HG03196 (cell line): Measurements from ENCODE around the gene STOX2.
"Not testable (repeated sequence)": the region's sequence is repeated elsewhere in the genome, so short reads cannot be mapped to it uniquely, and the experiment has no call there.

ENCODE experiments used
- ATAC-seq: cut with Tn5 transposase; IDR thresholded peaks from one replicate; pipeline ENCODE4 v1.9.1; 2021; ENCODE audit not compliant: unreplicated experiment

STOX2 gene

DNA sequence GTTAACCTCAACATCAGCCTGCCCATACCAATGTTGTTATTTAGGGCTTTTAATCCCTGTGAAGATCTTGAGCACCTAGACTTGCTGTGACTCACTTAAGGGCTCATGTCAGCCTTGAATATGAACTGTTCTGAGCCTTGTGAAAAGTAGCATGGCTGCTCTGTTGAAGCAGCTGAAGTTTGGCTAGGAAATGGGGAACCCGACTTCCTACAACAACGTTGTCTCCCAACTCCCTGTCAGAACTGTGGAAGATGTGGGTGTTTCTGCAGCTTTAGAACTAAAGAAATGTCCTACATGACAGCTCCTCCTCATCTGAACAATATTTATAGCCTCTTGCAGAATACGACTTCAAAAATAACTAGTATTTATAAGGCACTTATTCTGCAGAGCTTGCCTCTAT, 27.5 kb downstream of the STOX2 start:
- no peak for ATAC-seq

DNA sequence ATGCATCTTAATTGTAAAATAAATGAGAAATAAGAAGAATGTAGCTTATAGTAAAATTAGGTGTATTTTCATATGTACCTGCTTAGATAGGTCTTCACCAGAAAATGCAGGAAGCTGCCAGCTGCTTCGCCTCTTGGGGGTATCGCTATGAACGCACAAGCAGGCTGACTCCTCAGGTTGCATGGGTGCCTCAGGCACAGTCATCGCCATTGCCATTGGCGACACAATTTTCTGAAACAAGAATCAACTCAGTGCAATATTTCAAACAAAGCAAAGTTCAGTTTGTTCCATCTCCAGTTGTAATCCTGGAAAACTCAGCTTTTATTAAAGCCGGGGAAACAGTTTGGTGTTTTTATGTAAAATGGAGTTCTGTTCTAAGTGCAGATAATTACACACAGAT, 29.7 kb downstream of the STOX2 start:
- no peak for ATAC-seq

DNA sequence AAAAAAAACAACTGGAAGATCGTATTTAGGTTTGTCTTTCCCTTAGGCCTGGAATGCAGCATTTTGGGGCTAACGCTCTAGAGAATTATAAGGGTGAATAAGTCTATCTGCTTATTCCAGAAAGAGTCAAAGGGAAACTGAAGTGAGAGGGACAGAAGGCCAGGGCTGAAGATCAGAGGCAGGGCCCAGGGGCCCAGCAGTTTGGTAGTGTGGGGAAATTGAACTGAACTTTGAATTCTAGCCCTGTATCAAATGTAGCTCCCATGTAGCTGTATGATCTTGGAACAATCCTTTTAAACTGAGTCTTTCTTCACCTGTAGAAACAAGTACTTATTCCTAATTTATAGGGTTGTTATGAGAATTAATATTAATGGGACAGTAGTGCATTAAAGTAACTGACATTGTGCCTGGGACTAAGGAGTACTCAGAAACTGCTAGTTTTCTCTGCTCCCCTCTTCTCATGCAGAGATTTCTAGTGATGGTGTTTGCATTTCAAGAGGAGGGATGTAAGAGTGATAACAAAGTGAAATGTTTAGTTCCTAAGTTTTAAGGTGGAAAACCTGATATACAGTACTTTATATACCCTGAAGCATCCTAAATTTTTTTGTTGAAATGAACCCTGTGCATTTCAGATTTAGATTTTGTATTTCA, 30.4 kb downstream of the STOX2 start:
- ATAC-seq: no peak

DNA sequence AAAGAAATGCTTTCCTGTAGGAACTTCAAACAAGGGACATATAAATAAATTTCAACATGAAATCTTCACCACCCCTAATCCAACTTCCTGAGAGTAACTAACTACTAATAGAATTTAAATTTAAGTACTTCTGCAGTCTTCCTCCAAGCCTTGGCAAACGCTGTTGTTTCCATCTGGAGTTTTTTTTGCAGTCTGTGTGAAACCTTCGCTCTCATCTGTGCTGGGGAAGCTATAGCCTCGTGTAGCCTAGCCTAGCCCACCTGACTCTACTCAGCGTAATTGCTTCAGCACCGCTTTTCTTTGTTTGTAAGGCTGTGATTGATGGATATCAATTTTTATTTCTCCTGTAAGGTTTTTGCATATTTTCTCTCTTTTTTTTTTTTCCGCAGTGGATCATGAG, 30.9 kb downstream of the STOX2 start:
- no peak for ATAC-seq

DNA sequence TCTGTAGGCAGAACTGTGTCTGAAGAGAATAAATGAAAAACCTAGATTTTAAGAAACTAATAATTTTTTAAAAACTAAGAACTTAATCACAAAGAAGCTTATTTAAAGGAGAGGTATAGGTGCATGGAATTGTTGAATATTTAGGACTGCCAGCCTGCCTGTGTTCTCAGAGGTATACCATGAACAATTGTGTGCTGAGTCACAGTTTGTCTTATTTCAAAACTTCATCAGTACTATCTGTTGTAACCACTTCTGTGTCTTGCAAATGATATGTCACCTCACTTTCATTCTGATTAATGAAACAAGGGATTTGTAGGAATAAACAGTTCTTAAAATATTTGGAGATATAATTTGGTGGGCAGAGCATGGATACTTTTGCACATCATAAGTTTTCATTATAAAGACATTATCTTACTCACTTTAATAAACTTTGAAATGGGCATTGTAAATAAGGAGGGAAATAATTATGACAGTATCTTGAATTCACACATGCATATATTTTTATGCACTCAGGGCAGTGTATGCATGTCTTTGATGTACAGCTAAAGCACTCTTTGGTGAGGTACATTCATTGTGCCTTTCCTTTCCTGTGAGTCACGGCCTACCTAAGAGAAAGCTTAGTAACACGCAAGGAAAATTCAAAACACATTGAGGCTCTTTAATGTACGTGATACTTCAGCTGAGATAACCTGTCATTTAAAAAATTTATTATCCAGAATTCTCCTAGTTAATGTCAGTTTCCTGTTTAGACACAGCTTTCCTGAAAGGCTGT, 31.7 kb downstream of the STOX2 start:
- no peak for ATAC-seq

DNA sequence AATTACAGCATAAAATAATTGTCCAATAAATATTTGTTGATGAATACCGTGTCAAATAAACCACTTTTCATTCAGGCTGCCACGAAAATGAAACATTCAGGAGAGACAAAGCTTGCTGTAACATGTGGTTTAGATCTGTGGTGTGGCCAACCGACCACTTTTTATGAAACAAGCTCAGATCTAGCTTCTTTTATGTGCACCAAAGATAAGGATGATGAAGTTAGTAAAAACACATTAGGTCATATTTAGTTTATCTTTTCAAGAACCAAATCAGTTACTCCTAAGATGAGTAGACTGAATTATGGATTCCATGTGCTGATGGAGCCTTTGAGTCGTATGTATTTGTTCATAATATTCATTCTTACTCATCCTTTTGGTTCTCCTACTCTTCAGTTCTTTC, 35.8 kb downstream of the STOX2 start:
- no peak for ATAC-seq

DNA sequence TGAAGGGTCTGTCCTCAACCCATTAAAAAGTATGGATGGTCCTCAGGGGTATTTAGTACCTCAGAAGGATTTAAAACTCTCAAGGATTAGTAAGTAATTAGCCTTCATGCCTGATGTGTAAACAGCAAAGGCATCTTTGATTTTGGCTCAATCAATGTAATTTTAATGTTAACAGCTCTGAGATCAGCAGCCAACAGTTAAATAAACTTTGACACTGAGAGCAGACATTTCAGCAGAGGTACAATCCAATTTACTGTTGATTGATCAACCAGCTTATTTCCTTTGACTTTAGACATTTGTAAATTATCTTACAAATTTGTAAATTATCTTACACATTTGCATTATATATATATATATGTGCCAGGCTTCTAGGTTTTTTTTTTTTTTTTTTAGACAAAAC, 36.9 kb downstream of the STOX2 start:
- ATAC-seq: no peak

DNA sequence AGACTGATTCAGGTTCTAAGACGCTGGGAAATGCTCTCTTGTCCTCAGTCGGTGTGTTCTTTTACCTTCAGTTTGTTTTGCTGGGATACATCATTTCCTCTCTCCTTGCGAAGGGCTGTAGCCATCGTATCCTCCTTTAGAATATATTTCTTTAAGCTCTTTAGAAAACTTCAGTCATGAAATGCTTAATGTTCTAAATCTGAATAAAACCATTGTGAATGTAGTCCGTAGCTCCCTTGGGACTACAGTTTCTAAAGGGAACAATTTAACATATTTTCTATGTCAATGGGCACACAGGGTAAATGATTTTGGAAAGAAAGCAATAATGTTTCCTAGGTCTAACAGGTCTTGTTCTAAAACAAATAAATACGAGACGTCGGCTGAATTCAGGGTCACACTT, 40.6 kb downstream of the STOX2 start:
- ATAC-seq: no peak

DNA sequence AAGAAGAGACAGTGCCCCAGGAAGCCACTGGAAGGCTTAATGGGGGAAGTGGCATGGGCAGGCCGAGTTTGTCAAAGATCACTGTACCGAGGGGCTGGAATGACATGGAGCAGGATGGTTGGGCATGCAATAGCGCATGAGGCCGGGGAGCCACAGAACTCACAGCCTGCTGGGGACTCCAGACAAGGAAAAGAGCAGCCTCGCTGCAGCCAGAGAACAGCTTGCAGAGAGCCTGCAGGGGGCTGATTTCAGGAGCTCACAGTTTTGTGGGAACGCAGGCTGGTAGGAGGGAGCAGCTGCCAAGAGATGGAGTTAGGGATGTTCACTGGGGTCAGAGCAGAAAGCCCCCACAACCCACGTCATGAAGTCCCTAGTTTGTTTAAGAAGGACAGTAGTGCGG, 45.4 kb downstream of the STOX2 start:
- ATAC-seq: no peak

DNA sequence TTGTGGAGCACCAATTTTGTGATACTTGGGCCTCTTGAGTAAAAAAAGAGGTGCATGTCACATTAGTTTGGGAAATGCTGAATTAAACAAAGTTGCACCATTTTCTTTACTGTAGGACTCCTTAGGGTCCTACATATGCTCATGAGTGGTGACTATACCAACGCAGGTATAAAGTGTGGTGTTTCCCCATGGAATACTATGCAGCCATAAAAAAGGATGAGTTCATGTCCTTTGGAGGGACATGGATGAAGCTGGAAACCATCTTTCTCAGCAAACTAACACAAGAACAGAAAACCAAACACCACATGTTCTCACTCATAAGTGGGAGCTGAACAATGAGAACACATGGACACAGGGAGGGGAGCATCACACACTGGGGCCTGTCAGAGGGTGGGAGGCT, 47.5 kb downstream of the STOX2 start:
- ATAC-seq: not testable (repeated sequence)

DNA sequence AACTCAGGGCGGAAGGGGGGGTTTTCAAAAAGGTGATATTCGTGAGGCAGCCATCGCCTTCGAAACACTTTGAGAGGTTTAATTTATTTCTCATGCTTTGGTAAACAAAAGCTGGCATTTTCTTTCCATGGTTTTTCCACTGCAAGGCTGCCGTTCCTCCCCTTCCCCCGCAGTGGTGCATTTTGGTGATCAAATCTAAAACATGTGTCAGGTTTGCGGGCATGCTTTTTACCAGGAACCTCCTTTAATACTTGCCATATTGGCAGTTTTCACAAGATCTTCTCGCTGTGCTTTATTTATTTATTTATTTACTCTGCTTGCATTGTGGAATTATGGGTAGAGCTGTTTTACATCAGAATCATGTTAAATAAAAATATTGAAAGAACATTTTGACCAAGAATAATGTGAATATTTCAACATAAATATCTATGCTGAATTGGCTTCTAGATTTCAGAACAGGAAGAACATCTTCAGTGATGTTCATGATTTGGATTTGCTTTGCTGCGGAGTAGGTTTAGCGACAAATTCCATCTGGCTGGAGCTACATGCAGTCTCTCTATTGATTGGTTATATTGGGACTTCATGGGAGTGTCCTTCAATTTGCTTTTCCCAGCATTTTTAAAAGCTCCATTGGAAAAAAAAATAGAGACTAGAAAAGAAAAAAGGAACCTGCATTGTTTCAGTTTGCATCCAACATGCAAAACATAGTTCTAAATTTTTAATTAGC, 54.4 kb downstream of the STOX2 start:
- ATAC-seq: no peak

DNA sequence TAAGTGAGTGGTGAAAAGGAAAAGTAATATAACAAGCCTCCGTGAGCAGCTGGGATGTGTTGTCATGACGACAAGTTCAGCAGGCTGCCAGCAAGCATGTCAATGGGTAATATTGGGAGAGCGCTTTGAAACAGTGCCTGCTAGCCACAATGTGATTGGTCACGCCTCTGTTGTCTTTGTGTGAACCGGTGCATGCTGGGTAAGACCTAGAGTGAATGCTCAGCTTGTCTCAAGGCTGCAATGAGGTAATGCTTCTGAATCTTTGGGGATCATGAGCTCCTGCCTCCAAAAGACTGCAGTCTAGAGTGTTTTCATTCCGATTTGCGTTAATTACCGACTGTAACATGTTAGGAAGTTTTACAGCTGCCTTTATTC, 54.9 kb downstream of the STOX2 start:
- no peak for ATAC-seq

DNA sequence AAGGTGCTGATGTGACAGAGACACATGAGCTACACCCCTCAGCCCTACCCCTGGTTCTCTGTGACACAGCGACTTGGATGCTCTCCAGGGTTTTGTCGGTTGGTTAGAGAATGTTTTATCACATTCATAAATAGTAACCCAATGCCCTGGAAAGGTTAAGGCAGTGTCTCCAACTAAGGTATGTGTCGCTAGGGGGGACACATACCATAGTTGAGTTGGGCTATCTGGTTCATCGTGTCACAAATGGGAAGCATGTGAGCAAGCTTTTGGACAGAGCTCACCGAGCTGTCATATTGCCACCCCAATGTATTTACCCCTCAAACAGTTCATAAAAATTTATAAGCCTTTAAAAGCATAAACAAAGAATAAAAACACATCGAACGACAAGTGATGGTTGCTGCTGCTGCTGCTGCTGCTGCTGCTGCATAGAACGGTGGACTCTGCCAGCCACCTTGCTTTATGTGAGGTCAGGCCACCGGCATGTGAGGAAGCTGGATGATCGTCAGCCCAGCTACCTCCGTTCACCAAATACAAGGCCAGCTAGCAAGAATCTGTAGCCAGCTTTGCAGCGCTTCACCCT, 55.9 kb downstream of the STOX2 start:
- ATAC-seq: no peak

DNA sequence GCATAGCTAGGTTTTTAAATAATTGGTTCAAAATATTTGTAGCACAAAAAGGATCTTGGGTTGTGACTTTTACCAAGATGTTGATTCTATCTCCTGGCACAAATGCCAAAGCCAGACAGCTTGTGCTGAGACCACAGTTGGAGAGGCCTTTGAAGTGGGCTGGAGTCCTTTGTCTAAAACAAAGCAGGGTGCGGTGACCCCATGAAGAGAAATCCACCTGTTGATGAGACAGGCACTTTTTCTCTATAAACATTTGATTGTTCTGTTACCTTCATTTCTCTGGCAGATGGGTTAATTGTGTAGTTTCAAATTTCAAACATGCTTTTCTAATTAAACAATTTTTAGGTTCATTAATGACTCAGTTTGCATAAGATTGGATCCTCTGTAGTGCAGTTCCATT, 56.7 kb downstream of the STOX2 start:
- no peak for ATAC-seq

DNA sequence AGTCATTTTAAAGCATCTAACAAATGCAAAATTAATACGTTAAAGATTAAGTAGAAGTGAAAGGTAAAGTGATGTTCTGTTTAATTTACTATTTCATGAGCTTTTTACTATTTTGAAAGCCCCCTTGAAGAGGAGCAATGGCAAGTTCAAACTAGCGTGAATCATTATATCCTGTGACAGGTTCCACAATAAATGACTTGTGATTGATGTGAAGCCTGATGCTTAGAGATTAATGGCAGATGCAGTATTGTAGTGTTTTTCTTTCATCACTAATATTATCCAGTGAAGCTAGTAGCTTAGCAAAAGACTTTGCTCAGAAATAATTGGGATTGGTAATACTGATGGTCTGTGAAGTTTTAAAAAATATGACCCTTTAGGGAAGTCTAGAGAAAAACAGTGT, 57.3 kb downstream of the STOX2 start:
- ATAC-seq: no peak

DNA sequence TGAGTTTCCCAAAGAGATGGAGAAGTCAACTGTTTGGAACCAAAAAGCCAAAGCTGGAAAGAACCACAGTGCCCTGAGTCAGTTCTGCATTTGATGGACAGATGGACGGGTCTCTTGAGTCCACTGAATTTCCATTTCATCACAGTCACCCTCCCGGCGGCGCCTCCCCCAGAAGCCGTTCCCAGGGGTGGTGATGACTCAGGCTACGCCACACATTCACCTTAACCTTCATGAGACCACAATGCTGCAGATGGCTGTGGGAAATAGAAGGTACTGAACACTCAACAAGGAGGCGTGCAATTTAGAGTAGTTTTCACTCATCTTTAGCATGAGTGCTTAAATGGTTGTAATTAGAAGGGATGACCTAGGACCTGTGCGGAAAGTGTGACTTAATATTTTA, 61.3 kb downstream of the STOX2 start:
- no peak for ATAC-seq

DNA sequence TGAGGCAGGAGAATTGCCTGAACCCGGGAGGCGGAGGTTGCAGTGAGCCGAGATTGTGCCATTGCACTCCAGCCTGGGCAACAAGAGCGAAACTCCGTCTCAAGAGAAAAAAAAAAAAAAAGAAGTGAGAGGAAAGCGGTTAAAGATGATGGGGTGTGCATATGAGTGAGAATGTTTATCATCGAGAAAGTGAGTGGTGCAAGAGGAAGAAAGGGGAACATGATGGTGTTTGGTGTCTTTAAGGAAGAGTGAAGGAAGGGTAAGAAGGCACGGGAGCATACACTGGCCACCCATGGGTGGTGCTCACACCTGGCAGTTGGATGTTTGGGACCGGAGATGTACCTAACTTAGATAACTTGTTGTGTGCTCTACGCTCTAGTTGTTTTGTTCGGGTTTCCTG, 62.2 kb downstream of the STOX2 start:
- ATAC-seq: no peak

DNA sequence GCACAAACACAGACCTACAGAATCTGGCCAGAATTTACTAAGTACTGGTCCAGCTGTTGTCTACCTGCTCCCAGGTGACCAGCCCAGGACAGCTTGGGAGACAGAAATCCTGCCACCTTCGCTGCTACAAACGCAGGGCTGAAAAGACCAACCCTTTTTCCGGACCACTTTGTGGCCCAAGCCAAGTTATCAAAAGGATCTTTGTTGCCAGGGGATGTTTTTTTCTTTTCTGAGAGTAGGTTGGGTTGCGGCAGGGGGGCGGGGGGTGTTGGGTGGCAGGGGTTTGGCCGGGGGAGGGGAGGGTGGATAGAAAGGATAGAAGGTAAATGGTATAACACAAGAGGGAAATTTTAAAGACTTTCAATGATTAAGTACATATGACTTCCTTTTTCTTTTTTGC, 63.4 kb downstream of the STOX2 start:
- ATAC-seq: no peak

DNA sequence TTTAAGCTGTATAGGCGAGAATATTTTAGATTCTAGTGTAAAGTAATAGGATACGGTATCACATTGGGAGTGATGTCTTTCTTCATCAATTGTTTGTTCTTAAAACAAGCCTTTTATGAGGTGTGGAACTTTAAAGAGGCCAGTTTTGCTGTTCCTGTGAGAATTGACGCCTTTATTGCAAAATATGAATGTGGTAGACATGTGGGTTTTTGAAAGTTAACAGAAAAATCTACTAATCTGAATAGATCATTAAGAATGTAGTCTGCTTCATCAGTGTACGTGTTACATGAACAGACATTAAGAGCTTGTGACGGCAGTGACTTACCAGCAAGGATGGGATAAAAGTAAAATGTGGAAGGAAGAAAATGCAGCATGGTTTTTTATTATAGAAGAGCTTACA, 63.8 kb downstream of the STOX2 start:
- no peak for ATAC-seq

DNA sequence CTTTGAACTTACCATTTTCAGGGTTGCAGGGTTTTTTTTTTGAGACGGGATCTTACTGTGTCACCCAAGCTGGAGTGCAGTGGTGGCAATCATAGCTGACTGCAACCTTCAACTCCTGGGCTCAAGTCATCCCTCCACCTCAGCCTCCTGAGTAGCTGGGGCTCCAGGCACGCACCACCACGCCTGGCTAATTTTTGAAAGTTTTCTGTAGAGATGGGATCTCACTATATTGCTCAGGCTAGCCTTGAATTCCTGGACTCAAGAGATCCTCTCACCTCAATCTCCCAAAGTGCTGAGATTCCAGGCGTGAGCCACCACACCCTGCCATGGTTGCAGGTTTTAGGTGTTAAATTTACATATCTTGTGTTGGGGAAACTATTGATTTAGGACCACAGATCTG, 64.5 kb downstream of the STOX2 start:
- no peak for ATAC-seq

DNA sequence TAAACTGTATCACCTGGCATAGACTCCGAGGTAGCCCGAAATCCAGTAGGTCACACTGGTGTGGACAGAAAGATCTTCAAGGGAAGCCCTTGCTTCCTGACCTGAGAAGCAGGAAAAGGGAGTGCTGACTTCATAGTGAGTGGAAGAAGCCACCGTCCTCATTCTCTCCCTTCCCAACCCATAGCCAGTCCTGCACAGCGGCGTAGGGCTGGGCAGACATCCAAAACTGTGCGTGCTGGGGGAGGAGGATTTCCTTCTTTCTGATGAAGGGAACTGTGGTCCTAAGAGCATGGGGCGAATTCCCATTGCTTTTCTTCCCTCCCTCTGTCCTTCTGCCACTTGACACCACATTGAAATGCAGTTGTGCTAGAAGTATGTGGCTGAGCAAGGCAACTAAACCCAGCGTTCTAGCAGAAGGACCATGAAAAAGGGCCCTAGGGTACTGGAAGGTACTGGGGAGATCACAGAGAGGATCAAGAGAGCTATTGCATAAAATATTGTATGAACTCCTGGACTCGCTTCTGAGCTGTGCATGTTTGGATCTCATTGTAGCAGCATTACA, 66.9 kb downstream of the STOX2 start:
- ATAC-seq: no peak

DNA sequence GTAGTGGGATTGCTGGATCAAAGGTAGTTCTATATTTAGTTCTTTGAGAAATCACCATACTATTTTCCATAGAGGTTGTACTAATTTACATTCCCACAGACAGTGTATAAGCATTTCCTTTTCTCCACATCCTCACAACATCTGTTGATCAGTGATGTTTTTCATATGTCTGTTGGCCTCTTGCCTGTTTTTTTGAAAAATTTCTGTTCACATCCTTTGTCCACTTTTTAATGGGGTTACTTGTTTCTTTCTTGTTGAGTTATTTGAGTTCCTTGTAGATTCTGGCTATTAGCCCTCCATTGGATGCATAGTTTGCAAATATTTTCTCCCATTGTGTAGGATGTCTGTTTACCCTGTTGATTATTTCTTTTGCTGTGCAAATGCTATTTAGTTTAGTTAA, 72.6 kb downstream of the STOX2 start:
- no peak for ATAC-seq
